LHCN-M2 (cell line): ENCODE measurements around the gene UCK2. TPM values are rescaled to one million over a fixed set of nuclear protein-coding genes. Genes with fewer than 3 reads are reported as not detected.

ENCODE experiments used
- DNase-seq: peaks from one replicate; pipeline ENCODE4 v3.0.0-alpha.2; 2012; ENCODE audit warnings: low read depth
- total RNA-seq: library from RNA; depleted of rRNA; stranded (reverse); fragments of >200 nt; gene quantifications from 2 replicates; pipeline ENCODE4 v1.2.3, GENCODE V29; 2014

UCK2 gene
- total RNA-seq, 1 experiment from 2014 or later: 124 TPM

DNA sequence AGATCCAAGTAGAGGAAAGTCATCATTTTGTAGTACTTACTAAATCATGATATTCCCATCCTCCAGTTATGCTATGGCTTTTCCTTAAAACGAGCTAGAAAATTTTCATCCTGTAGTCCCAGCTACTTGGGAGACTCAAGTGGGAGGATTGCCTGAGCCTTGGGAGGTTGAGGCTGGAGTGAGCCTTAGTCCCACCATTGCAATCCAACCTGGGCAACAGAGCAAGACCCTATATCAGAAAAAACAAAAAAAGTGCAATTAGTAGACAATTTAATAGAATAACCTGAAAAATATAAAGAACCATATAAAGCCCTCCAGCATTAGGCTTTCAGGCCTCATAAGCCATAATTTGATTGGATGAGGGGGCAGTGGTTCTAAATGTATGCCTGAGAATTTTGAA lies 6.8 kb downstream of the UCK2 start:
- DNase-seq: no peak

- no peak for DNase-seq
These were observed 7.5 kb downstream of the UCK2 start for GRCh38 chr1:165834881-165835280.

- DNase-seq: no peak
These were observed 9.5 kb downstream of the UCK2 start for GRCh38 chr1:165836664-165837482.

DNA sequence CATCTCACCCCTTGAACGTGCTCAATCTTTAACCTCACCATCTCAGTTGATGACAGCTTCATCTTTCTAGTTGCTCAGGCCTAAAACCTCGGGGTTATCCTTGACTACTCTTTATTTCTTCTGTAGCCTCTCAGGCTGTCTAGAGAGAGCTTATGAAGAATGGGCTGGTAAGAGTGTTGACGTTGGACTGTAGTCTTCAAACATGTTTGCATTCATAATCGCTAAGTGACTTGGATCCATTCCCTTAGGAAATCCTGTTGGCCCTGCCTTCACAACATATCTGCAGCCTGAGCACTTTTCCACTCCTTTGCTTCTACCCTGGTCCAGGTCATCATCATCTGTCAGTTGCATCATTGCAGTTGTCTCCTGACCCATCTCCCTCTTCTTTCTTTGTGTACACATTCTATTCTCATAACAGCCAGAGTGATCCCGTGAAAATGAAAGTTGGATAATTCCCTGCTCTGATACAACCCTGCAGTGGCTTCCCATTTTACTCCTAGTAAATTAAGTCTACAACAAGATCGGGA lies 10.5 kb downstream of the UCK2 start:
- no peak for DNase-seq

- DNase-seq: no peak
These were observed 13.0 kb downstream of the UCK2 start for GRCh38 chr1:165840423-165840822.

- peak; percentile 61 for DNase-seq
These were observed 14.2 kb downstream of the UCK2 start for GRCh38 chr1:165841582-165842017.

- no peak for DNase-seq
These were observed 14.7 kb downstream of the UCK2 start for GRCh38 chr1:165842023-165842670.

- DNase-seq: peak; percentile 82
These were observed 15.3 kb downstream of the UCK2 start for GRCh38 chr1:165842671-165843129.

- peak; percentile 56 for DNase-seq
These were observed 15.9 kb downstream of the UCK2 start for GRCh38 chr1:165843304-165843703.

DNA sequence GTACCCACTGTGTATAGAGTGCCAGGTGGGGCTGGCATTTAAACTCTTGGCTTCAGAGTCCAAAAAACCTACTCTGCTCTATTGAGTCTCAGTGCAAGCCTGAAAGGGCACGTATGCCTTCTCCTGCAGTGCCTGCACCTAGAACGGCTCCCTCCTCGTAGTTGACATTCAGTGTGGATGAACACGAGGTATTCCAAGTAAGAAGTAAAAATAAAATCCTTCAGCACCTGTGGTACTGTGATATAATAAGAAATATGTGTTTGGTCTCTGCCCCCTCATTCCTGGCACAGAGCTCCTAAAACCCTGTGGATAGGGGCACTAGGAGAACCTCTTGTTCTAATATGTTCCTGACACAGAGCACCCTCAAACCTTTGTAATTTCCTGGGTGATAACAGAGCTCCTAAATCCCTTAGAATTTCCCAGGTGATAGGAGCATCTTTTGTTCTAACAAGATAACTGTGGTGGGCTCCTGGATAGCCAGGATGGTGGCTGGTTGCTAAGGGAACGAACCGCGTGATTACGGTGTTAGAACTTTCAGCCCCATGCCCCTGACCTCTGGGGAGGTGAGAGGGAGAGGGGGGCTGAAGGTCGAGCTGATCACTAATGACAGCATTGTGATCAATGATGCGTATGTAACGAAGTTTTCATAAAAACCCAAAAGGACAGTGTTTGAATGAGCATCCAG lies 16.8 kb downstream of the UCK2 start:
- no peak for DNase-seq

DNA sequence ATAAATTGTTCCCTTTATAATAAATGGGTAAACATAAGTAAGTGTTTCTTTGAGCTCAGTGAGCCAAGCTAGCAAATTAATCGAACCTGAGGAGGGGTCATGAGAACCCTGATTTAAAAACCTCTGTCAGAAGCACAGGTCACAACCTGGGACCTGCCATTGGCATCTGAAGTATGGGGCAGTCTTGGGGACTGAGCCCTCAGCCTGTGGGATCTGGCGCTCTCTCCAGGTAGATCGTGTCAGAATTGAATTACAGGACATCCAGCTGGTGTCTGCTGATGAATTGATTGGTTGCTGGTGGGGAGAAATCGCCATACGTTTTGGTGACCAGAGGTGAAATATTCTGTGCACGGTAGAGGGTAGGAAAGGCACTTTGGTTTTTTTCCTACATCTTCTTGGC lies 17.5 kb downstream of the UCK2 start:
- DNase-seq: no peak

DNA sequence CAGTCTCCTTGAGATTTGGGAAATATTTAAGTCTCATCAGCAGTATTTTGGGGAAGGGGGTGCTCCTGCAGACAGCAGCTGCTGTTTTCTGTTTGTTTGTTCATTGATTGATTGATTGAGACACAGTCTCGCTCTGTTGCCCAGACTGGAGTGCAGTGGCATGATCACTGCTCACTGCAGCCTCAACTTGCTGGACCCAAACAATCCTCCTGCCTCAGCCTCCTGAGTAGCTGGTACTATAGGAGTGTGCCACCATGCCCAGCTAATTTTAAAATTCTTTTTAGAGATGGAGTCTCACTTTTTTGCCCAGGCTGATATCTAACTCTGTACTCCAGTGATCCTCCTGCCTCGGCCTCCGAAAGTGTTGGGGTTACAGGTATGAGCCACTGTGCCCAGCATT lies 18.2 kb downstream of the UCK2 start:
- DNase-seq: no peak

GRCh38 chr1:165845992-165846748 lies 18.8 kb downstream of the UCK2 start:
- DNase-seq: no peak

GRCh38 chr1:165847486-165847885 lies 20.1 kb downstream of the UCK2 start:
- no peak for DNase-seq

- DNase-seq: no peak
These were observed 22.1 kb downstream of the UCK2 start for GRCh38 chr1:165849353-165850133.

GRCh38 chr1:165851034-165851658 lies 23.7 kb downstream of the UCK2 start:
- peak; percentile 89 for DNase-seq

- DNase-seq: no peak
These were observed 25.5 kb downstream of the UCK2 start for GRCh38 chr1:165852871-165853270.

DNA sequence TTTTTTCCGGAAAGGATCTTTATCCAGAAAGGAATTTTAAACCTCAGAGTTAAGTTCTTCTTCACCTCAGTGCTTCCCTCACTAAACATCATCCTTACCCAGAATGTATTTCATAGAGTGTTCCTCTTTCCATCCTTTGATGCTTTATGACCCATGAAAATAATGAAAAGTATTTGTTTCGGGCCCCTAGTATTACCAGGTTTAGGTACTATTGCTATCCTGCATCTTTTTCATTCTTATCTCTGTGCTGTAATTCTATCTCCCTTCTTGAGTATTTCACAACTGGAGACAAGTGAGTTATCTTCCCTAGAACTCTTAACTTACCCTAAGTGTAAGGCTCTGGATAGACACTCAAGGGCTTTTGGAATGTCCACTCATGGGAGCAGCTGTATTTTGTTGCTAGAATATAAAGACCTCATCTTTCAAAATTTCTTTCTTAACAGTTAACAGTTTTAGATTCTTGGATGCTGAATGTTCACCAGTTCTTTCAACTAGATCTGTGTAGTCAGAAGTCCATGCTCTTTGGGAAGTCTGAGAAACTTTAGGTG lies 26.2 kb downstream of the UCK2 start:
- peak; percentile 57 for DNase-seq

DNA sequence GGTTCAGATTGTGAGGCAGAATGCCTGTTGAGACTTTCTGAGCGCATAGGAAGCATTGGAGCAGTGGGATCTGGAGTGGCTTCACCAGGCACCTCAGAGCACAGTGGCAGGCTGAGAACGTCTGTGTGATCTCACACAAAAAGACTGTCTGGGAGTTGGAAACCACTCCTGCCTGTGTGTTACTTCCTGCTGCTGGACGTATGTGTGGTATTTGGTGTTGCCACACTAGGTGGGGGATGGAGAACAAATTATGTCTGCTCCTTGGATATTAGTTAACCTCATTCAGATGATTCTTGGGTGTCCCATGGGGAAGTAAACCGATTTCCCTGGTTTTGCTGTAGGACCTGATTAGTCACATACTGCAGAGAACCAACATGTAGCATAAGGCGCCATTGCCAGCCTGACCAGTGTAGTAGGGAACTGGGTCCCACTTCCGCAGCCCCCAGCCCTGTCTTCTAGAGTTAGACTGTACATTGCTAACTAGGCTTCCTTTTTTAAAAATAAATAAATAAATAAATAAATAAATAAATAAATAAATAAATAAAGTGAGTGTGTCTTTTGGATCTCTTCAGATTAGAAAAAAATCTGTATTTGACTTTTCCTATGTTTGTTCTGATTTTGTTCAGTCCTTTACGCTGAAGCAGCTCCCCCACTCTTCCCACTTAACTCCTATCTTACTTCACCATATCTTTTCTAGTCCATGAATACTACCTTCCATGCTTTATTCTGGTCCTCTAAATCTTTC lies 26.9 kb downstream of the UCK2 start:
- peak; percentile 97 for DNase-seq
